Activated T-helper 1 cell treated with anti-CD3 and anti-CD28 coated beads, Interleukin-2, amount 50 U/mL, for 16 hours (primary cell): ENCODE measurements around the gene MEGF11.

Experiments
- DNase-seq, 2 donors: peaks; one replicate each; pipeline ENCODE4 v3.0.0-alpha.2; 2020; ENCODE audit warnings: low read depth in 1 of 2, low spot score in 1 of 2

The MEGF11 gene

DNA sequence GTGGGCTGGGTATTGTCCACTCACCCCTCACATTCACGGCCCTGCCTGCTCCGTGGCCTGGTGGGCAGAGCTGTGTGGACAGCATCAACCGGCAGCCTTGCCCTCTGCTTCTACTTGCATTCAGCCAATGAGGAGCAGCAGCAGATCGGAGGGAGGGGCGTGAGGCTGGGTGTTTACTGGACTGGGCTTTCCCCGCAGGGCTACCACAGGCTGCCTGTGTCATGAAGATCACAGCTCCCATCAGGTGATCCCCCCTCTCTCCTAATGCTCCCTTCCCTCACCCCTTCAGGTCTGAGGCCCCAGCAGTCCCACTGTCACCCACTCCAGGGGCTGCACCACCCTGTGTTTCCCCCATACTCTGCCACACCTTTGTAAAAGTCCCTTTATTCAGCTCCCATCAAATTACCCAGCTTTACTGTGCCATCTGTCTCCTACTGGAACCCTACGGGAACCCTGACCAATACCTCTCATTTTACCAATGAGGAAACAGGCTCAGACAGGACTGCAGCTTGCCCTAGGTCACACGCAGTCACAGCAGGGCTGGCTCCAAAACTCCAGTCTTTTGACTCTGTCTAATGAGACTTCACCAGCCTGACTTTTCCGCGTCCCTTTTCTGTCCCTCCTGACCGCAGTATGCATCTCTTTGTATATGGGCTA lies 81.1 kb downstream of the MEGF11 start:
- no peak for DNase-seq

DNA sequence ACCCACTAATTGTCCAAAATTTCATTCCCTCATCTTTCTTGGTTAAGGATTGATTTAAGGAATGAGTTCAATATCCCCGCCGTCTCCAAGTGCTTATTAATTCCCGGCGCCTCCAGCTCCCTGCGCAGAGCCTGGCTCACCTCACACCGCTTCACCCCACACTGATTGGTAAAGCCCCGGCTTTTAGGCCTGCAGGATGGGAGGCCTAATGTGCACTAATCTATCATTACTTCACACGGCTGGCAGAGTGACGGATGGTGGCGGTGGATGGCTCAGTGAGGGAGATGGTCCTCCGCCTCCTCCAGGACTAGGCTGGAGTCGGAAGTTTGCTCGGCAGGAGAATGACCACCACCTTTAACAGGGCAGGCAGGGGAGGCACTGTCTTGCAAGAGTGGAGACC lies 81.7 kb downstream of the MEGF11 start:
- DNase-seq = no peak

DNA sequence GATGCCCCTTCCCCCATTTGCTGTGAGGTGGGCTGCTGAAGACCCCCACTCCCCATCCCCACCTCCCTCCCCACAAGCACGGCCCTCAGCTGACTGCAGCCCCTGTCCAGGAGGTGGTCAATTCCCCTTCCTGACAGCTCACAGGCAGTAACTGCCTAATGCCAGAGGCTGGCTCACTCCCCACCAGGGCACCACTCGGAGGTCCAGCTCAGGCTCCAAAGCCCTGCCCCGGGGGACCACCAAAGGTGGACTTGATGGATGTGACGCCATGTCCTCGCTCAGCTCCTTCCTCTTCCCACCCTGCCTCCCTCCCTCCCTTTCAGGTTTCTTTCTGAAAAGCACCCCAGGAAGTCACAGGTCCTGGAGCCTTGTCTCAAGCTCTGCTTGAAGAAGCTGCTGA lies 82.8 kb downstream of the MEGF11 start:
- DNase-seq = no peak

DNA sequence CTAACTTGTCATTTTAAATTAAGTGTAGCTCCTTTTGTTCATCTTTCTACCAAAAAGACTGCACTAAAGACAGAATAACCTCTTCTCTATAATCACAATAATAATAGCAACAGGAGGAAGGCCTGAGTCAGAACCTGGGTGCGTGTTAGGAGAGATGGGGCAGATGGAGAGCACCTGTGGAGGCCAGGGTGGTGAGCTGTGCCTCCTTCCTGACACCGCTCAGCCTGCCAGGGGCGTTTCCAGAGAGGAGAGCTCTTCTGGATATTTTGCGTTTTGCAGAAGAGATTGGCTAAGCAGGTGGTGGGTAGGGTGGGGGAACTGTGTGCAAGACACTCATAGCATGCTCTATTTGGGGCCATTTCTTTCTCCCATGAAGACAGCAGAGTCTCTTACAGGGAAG lies 83.5 kb downstream of the MEGF11 start:
- DNase-seq = no peak

DNA sequence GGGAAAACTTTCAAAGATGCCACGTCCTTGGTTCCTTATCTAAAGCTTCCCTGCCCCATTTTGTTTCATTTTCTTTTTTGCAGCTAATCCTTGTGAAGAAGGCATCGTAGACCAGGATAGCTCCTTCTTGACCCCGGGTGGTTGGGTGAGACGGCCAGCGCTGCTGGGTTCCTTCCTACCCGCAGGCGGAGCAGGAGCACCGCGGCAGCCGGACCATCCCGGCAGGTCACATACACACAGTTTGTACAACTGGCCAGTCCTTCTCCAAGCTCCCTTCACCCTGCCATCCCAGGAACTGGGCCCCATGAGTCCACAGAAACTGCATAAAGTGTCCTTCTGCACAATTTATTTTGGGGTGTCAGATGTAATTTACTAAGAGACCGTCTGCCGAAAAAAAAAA lies 83.9 kb downstream of the MEGF11 start:
- no peak for DNase-seq

DNA sequence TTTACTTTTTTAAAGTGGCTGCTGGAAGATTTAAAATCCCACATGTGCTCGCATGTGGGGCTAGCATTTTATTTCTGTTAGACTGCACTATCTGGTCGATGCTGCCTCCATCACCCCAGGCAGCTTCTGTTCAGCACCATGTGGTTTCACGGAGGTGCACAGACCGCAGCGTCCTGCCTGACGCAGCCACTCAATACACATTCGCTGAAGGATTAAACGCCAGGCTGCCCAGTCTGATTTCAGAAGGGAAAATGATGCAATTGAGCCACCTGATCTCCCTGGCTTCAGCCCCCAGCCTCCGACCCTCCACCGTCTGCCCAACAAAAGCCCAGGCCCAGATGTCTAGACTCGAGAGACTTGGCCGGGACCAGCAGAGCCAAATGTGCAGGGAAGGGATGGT lies 84.5 kb downstream of the MEGF11 start:
- no peak for DNase-seq

DNA sequence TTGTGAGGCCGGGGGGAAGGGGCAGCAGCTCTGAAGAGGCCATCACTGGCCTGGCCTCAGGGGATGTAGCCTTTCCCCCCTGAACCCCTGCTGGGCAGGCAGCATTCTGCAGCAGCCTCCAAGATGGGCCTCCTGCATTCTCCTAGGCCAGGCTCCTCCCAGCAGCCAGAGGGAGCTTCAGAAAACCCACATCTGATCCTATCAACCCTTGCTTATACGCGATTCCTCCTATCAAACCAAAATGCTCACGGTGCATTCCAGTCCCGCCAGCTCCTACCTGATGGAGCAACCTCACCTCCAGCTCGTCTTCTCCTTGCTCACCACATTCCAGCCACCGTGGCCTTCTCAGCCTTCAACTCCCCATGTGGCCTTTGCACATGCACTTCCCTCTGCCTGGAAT lies 85.7 kb downstream of the MEGF11 start:
- DNase-seq = no peak

DNA sequence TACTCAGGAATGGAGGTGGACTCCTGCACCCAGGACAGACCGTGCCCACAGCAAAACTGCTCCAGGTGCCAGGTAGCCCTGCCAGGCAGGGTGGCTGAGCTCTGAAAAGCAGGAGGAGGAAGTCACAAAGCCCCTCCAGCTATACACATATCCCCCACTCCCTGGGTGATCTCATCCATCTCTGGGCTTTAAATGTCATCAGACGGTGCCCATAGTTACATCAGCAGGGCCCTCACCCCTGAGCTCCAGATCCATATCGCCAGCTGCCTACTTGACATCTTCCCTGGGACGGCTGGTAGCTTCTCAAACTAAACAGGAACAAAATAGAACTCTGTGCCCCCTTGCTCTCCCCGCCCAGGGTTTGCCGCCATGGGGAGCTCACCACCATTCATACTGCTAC lies 87.7 kb downstream of the MEGF11 start:
- no peak for DNase-seq

DNA sequence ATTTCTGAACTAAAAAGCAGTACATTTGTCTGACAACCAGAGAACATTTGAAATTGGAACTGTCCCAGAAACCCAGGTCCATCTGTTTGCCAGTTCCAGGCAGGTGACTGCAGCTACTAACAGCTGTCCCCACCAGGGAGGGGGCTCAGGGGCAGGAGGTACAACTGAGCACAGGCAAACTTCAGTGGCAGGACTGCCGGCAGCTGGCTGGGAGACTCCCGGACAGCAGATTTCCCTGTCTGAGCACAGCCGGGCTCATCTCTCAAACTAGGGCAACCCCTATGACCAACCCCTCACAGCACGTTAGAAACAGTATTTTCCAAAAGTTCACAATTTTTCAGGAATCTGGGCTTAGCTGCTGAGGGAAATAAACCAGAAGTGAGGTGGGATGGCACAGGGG lies 88.8 kb downstream of the MEGF11 start:
- DNase-seq = no peak

DNA sequence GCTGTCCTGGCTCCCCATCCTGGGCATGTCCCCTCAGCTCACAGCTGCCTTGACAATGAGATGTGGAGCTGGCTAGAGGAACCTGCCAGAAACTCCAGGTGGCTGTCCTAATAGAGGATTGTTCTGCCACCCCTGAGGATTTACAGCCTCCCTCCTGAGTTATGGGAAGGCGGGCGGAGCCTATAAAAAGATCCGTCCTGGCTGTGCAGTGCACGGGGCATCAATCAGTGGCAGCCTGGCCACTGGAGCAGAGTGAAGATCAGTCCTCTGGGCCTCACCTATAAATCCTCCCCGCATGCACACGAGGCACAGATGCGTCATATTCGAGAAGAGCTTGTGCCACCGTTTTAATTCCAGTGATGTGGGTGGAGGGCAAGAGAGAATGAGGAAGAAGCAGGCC lies 90.0 kb downstream of the MEGF11 start:
- DNase-seq = no peak

DNA sequence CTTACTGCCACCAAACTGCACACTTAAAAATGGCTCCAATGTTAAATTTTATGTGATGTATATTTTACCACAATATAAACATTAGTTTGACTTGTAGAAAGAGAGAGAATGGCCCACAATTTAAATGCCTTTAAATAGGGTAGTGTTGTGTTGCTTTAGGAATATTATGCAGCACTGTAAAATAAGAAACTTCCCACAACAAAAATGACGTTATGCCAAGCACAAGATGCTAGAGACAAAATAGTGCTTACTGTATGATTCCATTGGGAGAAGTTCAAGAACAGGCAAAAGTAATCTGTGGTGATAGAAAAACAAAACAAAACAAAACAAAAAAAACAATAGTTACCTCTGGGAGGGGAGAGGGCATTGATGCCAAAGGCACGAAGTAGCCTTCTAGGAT lies 91.3 kb downstream of the MEGF11 start:
- no peak for DNase-seq

DNA sequence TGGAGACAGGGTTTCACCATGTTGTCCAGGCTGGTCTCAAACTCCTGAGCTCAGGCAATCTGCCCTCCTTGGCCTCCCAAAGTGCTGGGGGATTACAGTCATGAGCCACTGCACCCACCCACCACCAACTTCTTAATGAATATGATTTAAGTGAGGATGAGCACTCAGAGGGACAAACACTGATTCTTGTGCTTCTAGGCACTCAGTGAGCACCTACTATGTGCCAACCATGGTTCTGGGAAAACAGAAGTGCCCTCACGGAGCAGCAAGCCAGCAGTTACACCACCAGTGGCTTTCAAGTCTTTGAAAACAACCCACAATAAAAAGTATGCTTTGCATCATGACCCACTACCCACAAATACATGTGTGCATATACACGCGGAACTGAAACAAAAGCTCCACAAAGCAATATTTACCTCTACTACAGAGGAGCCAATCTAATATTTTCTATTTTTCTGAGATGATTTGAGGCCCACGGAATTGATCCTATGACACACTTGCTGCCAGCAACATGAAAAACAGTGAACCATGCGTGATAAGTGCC lies 91.9 kb downstream of the MEGF11 start:
- no peak for DNase-seq

DNA sequence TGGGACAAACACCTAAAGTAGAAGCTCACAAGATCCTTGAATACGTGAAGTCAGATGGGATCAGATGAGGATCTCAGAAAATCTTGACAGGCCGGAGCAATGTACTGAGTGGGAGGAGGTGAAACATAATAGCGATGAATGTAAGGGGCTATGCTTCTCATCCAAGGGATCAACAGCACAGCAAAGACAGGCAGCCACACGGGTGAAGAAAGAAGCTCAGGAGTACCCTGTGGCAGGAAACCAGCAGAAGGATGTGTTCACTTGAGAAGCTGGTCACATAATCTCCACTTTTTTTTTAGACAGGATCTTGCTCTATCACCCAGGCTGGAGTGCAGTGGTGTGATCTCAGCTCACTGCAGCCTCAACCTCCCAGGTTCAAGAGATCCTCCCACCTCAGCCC lies 92.4 kb downstream of the MEGF11 start:
- DNase-seq = no peak

DNA sequence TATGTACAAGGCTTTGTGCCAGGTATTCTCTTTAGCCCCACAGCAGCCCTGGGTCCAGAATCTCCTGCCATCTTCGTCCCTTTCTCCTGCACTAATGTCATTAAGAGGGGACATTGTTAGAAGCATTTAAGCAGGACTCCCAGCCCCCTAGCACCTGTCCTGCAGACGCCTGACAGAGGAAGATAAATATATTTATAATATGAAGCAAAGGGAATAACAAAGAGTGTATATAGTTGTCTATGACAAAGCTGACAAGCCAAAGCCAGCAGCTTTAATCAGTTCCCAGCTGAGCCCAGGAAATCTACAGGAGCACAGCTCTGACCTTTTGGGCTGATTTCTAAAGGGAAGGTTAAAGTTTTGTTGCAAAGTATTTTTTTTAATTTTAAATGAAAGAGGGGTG lies 96.0 kb downstream of the MEGF11 start:
- DNase-seq = no peak

DNA sequence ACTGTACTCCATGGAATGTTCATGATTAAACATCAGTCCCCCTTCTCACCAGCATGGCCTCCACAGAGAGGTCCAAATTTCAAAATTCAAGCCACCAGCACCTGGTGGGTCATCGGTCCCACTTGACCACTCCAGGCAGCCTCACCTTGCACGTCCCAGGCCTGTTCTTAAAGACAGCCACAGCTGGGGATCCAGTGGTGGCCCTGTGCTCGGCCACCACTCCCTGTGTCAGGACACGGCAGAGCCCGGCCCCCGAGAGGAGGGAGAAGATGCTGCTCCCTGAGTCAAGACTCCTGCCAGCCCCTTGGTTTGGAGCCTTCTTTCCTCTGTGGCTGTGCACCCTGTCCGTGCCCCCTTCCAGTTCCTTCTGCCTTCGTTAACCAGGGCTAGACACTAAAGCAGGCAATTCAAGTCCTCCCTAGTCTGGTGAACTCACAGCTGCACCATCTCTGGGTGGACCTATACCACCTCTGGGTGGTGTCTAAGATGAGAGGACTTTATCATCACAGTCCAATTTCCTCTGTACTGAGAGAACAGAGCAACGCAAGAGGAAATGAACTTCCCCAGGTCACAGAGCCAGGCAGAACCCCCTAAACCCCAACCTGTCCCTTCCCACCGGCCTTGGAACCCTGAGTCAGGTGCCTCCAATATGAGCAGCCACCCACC lies 97.1 kb downstream of the MEGF11 start:
- DNase-seq = no peak

DNA sequence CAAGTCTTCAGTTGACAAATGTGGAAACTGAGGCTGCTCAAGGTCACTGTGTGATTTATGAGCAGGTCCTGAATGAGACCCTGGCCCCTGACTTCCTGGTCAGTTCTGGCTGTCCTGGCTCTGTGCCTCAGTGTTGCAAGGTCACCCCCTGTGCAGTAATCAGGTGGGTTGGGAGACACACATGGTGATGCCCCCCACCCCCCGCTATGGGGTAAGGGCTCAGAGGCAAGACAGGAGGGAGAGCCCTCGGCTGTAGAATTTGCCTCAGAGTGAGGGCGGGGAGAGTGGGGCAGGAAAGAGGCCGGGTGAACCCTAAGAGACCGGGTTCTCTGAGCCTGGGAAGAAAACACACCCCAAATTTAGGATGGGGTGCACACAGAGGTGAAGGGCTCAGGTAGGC lies 98.5 kb downstream of the MEGF11 start:
- DNase-seq = no peak

DNA sequence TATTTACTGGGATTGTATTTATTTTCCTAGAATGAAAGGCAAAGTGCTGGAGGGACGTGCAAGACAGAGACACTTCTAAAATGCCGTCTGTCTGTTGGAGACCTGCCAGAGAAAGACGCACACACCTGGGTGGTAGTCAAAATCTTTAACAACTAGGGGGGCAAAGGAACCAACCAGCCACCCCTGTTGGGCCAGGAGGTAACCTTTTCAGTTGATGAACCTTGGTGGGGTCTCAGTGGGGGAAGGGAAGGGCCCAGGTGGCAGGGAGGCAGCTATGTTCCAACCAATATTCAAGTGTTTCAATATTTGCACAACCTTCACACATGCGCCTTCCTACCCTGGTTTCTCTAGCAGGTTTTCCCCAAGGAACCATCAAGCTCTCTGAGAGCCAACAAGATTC lies 99.0 kb downstream of the MEGF11 start:
- no peak for DNase-seq

DNA sequence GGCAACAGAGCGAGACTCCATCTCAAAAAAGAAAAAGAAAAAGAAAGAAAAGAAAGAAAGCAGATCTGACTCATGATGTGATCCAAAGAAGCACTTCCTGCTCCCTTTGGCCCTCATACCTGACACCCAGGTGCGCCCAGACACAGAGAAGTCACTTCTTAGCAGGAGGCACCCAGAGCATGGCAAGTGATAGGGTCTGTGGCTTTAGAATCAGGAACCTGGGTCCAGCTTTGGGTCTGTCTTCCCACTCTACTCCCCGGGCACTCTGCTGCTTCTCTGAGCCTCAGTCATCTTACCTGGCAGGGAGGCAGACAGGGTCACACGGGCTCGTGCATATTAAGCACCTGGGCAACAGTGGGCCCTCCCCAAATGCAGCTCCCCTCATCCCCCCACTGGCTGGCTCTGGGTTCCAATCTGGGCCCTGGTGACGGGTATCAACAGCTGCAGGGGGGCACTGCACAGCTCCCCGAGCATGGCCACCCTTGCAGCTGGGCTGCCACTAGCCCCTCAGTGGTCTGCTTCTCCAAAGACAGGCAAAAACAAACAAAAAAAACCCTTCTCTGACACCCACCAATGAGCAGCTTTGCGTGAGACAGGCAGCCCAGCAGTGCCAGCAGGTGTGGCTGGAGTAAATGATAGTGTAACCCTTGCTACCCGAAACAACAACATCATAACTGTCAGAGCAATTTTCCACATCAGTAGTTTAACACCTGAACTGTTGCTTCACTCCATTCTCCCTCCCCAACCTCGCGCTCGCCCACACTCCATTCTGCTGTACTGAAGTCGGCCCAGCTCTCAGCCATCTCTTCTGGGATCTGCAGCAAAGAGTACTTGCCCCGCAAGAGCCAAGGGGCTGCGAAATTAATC lies 99.8 kb downstream of the MEGF11 start:
- no peak for DNase-seq

DNA sequence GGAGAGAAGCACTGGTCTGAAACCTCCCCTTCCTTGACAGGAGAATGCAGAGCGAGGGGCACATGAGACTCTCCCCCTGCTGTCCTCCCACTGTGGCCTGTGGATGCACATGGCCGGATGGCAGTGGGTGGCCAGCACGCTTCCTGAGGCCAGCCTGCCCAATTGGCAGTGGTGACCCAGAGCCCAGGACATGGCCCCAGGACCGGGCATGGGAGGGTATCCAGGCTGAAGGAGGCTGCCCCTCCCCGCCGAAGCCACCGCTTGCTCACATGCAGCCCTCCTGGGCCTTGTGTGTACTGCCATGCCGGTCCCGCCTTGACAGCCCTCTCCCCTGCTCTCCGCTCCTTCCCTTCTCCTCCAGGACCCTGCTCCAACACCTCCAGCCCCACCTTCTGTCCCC lies 100.9 kb downstream of the MEGF11 start:
- DNase-seq = no peak

DNA sequence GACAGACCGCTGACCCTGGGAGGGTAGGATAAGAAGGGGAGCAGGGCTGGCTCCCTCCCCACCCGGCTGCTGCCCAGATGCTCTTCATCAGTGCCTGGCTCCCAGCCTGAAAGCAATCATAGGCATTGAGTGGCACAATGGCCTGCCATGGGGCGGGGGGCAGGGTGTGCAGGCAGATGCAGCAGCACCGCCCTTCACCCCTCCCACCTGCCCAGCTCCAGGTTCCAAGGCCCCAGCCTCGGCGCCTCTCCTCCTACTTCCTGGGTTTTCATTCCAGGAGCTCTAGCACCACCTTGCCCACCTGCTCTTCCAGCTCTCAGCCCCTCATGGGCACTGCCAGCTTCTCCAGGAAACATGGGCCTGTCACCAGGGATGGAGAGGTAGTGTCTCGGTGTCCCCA lies 101.7 kb downstream of the MEGF11 start:
- DNase-seq = no peak

DNA sequence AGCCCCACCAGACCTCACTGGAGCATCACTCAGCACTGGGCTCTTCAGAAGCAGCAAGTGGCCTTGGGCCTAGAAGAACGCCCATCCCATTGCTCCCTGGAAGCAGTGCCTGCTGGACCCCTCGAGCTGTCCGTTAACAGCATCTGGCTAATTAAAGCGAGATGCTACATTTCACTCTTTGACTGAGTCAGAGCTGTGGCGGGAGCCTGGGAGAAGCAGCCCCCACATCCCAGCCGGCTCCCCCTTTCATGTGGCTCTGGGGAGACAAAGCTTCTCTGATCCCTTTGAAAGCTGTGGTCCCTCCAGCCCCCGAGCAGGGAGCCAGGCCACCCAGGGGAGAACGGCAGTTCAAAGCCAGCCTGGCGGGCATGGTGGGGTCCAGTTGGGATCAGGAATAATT lies 103.7 kb downstream of the MEGF11 start:
- no peak for DNase-seq

DNA sequence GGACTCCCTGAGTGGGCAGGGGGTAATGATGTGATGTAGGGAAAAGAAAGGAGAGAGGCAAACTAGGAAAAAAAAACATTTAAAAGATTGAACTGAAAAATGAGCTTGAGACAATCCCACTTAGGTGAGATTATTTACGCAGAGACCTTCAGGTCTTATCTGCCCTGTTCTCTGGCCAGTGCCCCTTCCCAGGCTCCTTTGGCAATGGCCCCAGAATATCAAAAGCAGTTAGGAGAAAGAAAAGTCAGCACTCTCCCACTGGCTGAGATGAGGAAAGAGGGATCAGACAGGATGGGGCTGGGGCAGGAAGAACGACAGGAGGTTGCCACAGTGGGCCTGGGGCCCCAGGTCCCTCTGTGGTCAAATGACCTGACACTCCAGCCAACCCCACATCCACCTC lies 105.4 kb downstream of the MEGF11 start:
- no peak for DNase-seq
